ENCODE measurements around the gene GSTO2. TPM values are rescaled to one million over a fixed set of nuclear protein-coding genes. Genes with fewer than 3 reads are reported as not detected.

GSTO2 gene
- 1.4 to 2.1 TPM (median 1.8 TPM) in 5 replicates for total RNA-seq (2022; extraction: Qiagen RNA extraction; ENCODE audit: low read depth)

GRCh38 chr10:104268713-104269645 lies at the start of gene GSTO2:
Gene GSTO2 (plus strand): TSS chr10:104269184. CDS start chr10:104274916, 5,732 bp downstream.

GRCh38 chr10:104231784-104232612 lies 37.0 kb upstream of the GSTO2 start, which contains the start of gene CFAP43:
Gene CFAP43 (minus strand): TSS chr10:104232364. CDS start chr10:104232246, 118 bp downstream.

GRCh38 chr10:104254493-104255310 lies 14.3 kb upstream of the GSTO2 start, which contains the start of gene GSTO1:
Gene GSTO1 (plus strand): TSS chr10:104254892. CDS start chr10:104254929, 37 bp downstream.

GRCh38 chr10:104337985-104338735 lies 69.2 kb downstream of the GSTO2 start, which contains the start of gene ITPRIP:
Gene ITPRIP (minus strand): TSS chr10:104338465. CDS start chr10:104316051, 22,414 bp downstream.

GRCh38 chr10:104353325-104354048 lies 84.5 kb downstream of the GSTO2 start, which contains the start of gene CFAP58:
Gene CFAP58 (plus strand): TSS chr10:104353833. CDS start chr10:104353898, 65 bp downstream.

Other genes with a start within 250 kb of the GSTO2 start
- gene COL17A1, start 183.3 kb upstream of the GSTO2 start, total RNA-seq (2022; extraction: Qiagen RNA extraction; ENCODE audit: low read depth): 2.2 to 3.8 TPM (median 2.7 TPM) in 5 replicates
- 15.8 to 24.4 TPM (median 16.7 TPM) in 5 replicates for gene SFR1, start 147.0 kb upstream of the GSTO2 start, total RNA-seq (2022; extraction: Qiagen RNA extraction; ENCODE audit: low read depth)
- 0.16 to 0.22 TPM (median 0.22 TPM) in 5 replicates for gene CFAP43, start 36.8 kb upstream of the GSTO2 start, total RNA-seq (2022; extraction: Qiagen RNA extraction; ENCODE audit: low read depth)
- gene GSTO1, start 14.3 kb upstream of the GSTO2 start, total RNA-seq (2022; extraction: Qiagen RNA extraction; ENCODE audit: low read depth): 239 to 286 TPM (median 253 TPM) in 5 replicates
- gene ITPRIP, start 69.3 kb downstream of the GSTO2 start, total RNA-seq (2022; extraction: Qiagen RNA extraction; ENCODE audit: low read depth): 57.4 to 80.2 TPM (median 73.0 TPM) in 5 replicates
- gene CFAP58, start 84.6 kb downstream of the GSTO2 start, total RNA-seq (2022; extraction: Qiagen RNA extraction; ENCODE audit: low read depth): 0.09 to 0.15 TPM (median 0.12 TPM) in 5 replicates

All from A549 treated with CpdA at 1 μM for 4 hours (cell line).